ENCODE data around the gene KCNK10.

KCNK10 gene

GRCh38 chr14:88323086-88323522 is at the start of gene KCNK10:
TSS of gene KCNK10 (minus strand) at chr14:88323269. CDS start at chr14:88322798, 471 bp downstream.
- Mint-ChIP-seq H3K36me3 (ENCODE audit: low read depth) (no peaks in the 10 kb centered on the region), H3K27me3 (peaks cover 49% of the 10 kb centered on the region), H3K9me3 (no peaks in the 10 kb centered on the region), H3K27ac (no peak within 1 kb of the TSS), H3K4me3 (peak within 1 kb of the TSS; percentile 55), H3K4me1 (ENCODE audit: low read depth) (peaks cover 4% of the 10 kb centered on the region)

GRCh38 chr14:88369496-88369895 is 46.4 kb upstream of the KCNK10 start:
- no peak overlapping the region for H3K27ac Mint-ChIP-seq
- peaks cover 7% of the 10 kb centered on the region for H3K9me3 Mint-ChIP-seq
- peaks cover 55% of the 10 kb centered on the region for H3K27me3 Mint-ChIP-seq
- no peak overlapping the region for H3K4me3 Mint-ChIP-seq
- H3K4me1 Mint-ChIP-seq (ENCODE audit: low read depth) = no peaks in the 10 kb centered on the region
- no peaks in the 10 kb centered on the region for H3K36me3 Mint-ChIP-seq (ENCODE audit: low read depth)

GRCh38 chr14:88364710-88365413 is 41.8 kb upstream of the KCNK10 start:
- H3K27ac Mint-ChIP-seq = no peak overlapping the region
- no peak overlapping the region for H3K4me3 Mint-ChIP-seq
- no peaks in the 10 kb centered on the region for H3K36me3 Mint-ChIP-seq (ENCODE audit: low read depth)
- no peaks in the 10 kb centered on the region for H3K4me1 Mint-ChIP-seq (ENCODE audit: low read depth)
- peaks cover 30% of the 10 kb centered on the region for H3K27me3 Mint-ChIP-seq
- peaks cover 11% of the 10 kb centered on the region for H3K9me3 Mint-ChIP-seq

- no peak overlapping the region for H3K27ac Mint-ChIP-seq
- peaks cover 11% of the 10 kb centered on the region for H3K9me3 Mint-ChIP-seq
- H3K4me1 Mint-ChIP-seq (ENCODE audit: low read depth) = no peaks in the 10 kb centered on the region
- peaks cover 20% of the 10 kb centered on the region for H3K27me3 Mint-ChIP-seq
- no peaks in the 10 kb centered on the region for H3K36me3 Mint-ChIP-seq (ENCODE audit: low read depth)
- H3K4me3 Mint-ChIP-seq = no peak overlapping the region
Measured at GRCh38 chr14:88363644-88364043, 40.6 kb upstream of the KCNK10 start.

GRCh38 chr14:88359500-88359899 is 36.4 kb upstream of the KCNK10 start:
- Mint-ChIP-seq H3K4me1 (ENCODE audit: low read depth) (no peaks in the 10 kb centered on the region), H3K36me3 (ENCODE audit: low read depth) (no peaks in the 10 kb centered on the region), H3K4me3 (no peak overlapping the region), H3K27ac (no peak overlapping the region), H3K9me3 (peaks cover 4% of the 10 kb centered on the region), H3K27me3 (peaks cover 12% of the 10 kb centered on the region)

- Mint-ChIP-seq H3K9me3 (no peaks in the 10 kb centered on the region), H3K4me3 (no peak overlapping the region), H3K27ac (no peak overlapping the region), H3K4me1 (ENCODE audit: low read depth) (no peaks in the 10 kb centered on the region), H3K27me3 (peaks cover 6% of the 10 kb centered on the region), H3K36me3 (ENCODE audit: low read depth) (no peaks in the 10 kb centered on the region)
Measured at GRCh38 chr14:88354358-88354757, 31.3 kb upstream of the KCNK10 start.

- H3K27me3 Mint-ChIP-seq = no peaks in the 10 kb centered on the region
- H3K36me3 Mint-ChIP-seq (ENCODE audit: low read depth) = no peaks in the 10 kb centered on the region
- H3K4me1 Mint-ChIP-seq (ENCODE audit: low read depth) = no peaks in the 10 kb centered on the region
- no peak overlapping the region for H3K4me3 Mint-ChIP-seq
- no peaks in the 10 kb centered on the region for H3K9me3 Mint-ChIP-seq
- H3K27ac Mint-ChIP-seq = no peak overlapping the region
Measured at GRCh38 chr14:88352698-88353097, 29.6 kb upstream of the KCNK10 start.

- no peak overlapping the region for H3K4me3 Mint-ChIP-seq
- no peaks in the 10 kb centered on the region for H3K36me3 Mint-ChIP-seq (ENCODE audit: low read depth)
- no peaks in the 10 kb centered on the region for H3K4me1 Mint-ChIP-seq (ENCODE audit: low read depth)
- H3K27me3 Mint-ChIP-seq = no peaks in the 10 kb centered on the region
- H3K27ac Mint-ChIP-seq = no peak overlapping the region
- H3K9me3 Mint-ChIP-seq = no peaks in the 10 kb centered on the region
Measured at GRCh38 chr14:88351966-88352691, 29.1 kb upstream of the KCNK10 start.

GRCh38 chr14:88348546-88348945 is 25.5 kb upstream of the KCNK10 start:
- Mint-ChIP-seq H3K27ac (no peak overlapping the region), H3K36me3 (ENCODE audit: low read depth) (no peaks in the 10 kb centered on the region), H3K9me3 (no peaks in the 10 kb centered on the region), H3K4me3 (no peak overlapping the region), H3K4me1 (ENCODE audit: low read depth) (no peaks in the 10 kb centered on the region), H3K27me3 (no peaks in the 10 kb centered on the region)

- Mint-ChIP-seq H3K27me3 (peaks cover 2% of the 10 kb centered on the region), H3K36me3 (ENCODE audit: low read depth) (no peaks in the 10 kb centered on the region)
Measured at GRCh38 chr14:88346048-88346639, 23.1 kb upstream of the KCNK10 start.

GRCh38 chr14:88342980-88343379 is 19.9 kb upstream of the KCNK10 start:
- no peak overlapping the region for H3K4me3 Mint-ChIP-seq
- peaks cover 15% of the 10 kb centered on the region for H3K27me3 Mint-ChIP-seq
- no peaks in the 10 kb centered on the region for H3K36me3 Mint-ChIP-seq (ENCODE audit: low read depth)
- no peaks in the 10 kb centered on the region for H3K9me3 Mint-ChIP-seq
- no peaks in the 10 kb centered on the region for H3K4me1 Mint-ChIP-seq (ENCODE audit: low read depth)
- no peak overlapping the region for H3K27ac Mint-ChIP-seq

More at GRCh38 chr14:88346048-88346639, 23.1 kb upstream of the KCNK10 start:
- Mint-ChIP-seq H3K4me3 (no peak overlapping the region), H3K9me3 (no peaks in the 10 kb centered on the region), H3K4me1 (ENCODE audit: low read depth) (no peaks in the 10 kb centered on the region), H3K27ac (no peak overlapping the region)

- no peak overlapping the region for H3K4me3 Mint-ChIP-seq
- no peaks in the 10 kb centered on the region for H3K36me3 Mint-ChIP-seq (ENCODE audit: low read depth)
- H3K27ac Mint-ChIP-seq = no peak overlapping the region
- H3K4me1 Mint-ChIP-seq (ENCODE audit: low read depth) = no peaks in the 10 kb centered on the region
- H3K9me3 Mint-ChIP-seq = no peaks in the 10 kb centered on the region
- H3K27me3 Mint-ChIP-seq = peaks cover 21% of the 10 kb centered on the region
Measured at GRCh38 chr14:88340357-88340756, 17.3 kb upstream of the KCNK10 start.

GRCh38 chr14:88333036-88333435 is 10.0 kb upstream of the KCNK10 start:
- Mint-ChIP-seq H3K9me3 (no peaks in the 10 kb centered on the region), H3K27ac (no peak overlapping the region), H3K4me3 (no peak overlapping the region), H3K4me1 (ENCODE audit: low read depth) (no peaks in the 10 kb centered on the region), H3K27me3 (peaks cover 55% of the 10 kb centered on the region), H3K36me3 (ENCODE audit: low read depth) (no peaks in the 10 kb centered on the region)

GRCh38 chr14:88327497-88327896 is 4.4 kb upstream of the KCNK10 start:
- Mint-ChIP-seq H3K9me3 (no peaks in the 10 kb centered on the region), H3K36me3 (ENCODE audit: low read depth) (no peaks in the 10 kb centered on the region), H3K4me1 (ENCODE audit: low read depth) (peaks cover 4% of the 10 kb centered on the region), H3K27me3 (peaks cover 79% of the 10 kb centered on the region), H3K4me3 (no peak overlapping the region), H3K27ac (no peak overlapping the region)

GRCh38 chr14:88326352-88327103 is 3.5 kb upstream of the KCNK10 start:
- H3K27ac Mint-ChIP-seq = no peak overlapping the region
- H3K27me3 Mint-ChIP-seq = peaks cover 75% of the 10 kb centered on the region

More at GRCh38 chr14:88326352-88327103, 3.5 kb upstream of the KCNK10 start:
- Mint-ChIP-seq H3K4me3 (no peak overlapping the region), H3K4me1 (ENCODE audit: low read depth) (peaks cover 4% of the 10 kb centered on the region), H3K36me3 (ENCODE audit: low read depth) (no peaks in the 10 kb centered on the region), H3K9me3 (no peaks in the 10 kb centered on the region)
